Stimulated activated CD4-positive, alpha-beta T cell treated with anti-CD3 and anti-CD28 coated beads, Interleukin-12 subunit alpha, Interleukin-12 subunit beta, amount 100 ng/mL, for 4 hours (primary cell): ENCODE measurements around the gene PNMT.
"Not testable (repeated sequence)": the region's sequence is repeated elsewhere in the genome, so short reads cannot be mapped to it uniquely, and the experiment has no call there.

ENCODE experiments used
- DNase-seq: peaks from one replicate; pipeline ENCODE4 v3.0.0-alpha.2; 2020

Gene PNMT

DNA sequence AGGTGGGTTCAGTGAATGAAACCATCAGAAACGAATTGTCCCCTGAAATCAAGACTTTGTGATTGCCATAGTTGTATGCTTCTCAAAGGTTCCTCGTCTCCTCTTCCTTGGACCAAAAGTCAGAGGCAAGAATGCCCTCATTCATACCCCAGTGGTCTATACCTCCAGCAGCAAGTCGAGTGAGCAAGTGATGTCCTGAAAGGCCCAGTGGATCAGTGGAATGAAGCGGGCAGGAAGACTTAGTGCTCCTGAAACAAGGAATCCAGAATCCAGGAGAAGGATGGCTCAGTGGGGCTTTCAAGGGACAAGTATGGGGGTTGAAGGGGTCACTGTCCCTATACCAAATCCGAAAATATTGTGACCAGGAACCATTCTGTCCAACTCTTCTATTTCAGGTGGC, 26.3 kb downstream of the PNMT start:
- DNase-seq, result no peak

GRCh38 chr17:39695089-39695474, 26.8 kb downstream of the PNMT start:
- no peak for DNase-seq

DNA sequence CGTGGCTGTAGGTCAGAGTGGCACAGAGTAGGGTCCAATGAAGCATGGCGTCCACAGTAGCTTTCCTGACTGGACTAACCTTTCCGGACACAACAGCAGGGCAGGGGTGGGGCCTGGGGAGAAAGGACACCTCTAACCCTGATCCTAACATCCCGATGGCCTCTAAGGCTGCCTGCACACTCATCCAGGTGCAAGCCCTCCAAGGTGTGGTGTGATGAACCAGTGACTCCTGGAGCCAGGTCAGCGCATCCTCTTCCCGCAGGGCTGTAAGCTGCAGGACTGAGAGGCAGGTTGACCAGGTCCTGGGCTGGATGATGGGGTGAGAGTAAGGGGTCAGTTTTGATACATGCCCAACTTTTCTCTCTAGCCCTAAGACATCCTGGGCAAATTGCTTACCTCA, 28.5 kb downstream of the PNMT start:
- no peak for DNase-seq

DNA sequence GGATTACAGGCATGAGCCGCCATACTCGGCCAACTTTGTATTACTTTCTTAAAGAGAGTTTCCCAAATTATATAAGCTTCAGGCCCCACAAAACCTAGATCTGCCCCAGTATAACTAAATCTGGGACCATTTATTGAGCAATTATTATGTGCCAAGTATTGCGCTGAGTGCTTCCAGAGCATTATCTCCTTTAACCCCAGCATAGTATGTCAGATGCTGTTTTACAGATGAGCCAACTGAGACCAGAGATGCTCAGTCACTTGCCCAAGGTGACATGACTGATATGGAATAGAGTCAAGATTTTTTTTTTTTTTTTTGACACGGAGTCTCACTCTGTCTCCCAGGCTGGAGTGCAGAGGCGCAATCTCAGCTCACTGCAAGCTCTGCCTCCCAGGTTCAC, 29.7 kb downstream of the PNMT start:
- no peak for DNase-seq

- not testable (repeated sequence) for DNase-seq
Measured at GRCh38 chr17:39699157-39699817, 31.0 kb downstream of the PNMT start.

GRCh38 chr17:39699818-39700147, 31.5 kb downstream of the PNMT start, which contains the start of gene ERBB2:
Gene ERBB2, plus strand, starts transcription at chr17:39700064. Its CDS starts 175 bp downstream, at chr17:39700239.
- DNase-seq, result no peak

DNA sequence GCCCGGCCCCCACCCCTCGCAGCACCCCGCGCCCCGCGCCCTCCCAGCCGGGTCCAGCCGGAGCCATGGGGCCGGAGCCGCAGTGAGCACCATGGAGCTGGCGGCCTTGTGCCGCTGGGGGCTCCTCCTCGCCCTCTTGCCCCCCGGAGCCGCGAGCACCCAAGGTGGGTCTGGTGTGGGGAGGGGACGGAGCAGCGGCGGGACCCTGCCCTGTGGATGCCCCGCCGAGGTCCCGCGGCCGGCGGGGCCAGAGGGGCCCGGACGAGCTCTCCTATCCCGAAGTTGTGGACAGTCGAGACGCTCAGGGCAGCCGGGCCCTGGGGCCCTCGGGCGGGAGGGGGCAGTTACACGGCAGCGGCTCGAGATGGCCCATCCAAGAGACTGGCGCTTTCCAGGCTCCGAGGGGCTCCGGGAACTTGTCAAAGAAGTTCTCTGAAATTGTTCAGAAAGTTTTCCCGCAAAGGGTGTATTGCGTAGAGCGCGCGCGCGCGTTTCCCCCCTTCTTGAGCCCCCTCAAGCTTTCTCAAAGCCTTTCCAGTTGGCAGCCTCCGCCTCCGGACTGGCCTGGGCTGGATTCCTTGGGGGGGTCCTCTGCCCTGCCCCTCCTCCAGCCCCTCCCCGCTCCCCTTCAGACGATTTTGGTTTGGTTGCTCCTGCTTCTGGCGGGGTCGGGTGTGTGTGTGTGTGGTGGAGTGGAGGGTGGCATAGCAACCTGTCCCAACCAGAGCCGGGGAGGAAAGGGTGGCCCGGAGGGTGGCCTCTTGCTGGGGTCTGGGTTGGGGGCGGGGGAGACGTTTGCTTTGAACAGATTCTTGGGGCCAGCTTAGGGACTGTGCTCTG, 32.1 kb downstream of the PNMT start:
- DNase-seq, result no peak

DNA sequence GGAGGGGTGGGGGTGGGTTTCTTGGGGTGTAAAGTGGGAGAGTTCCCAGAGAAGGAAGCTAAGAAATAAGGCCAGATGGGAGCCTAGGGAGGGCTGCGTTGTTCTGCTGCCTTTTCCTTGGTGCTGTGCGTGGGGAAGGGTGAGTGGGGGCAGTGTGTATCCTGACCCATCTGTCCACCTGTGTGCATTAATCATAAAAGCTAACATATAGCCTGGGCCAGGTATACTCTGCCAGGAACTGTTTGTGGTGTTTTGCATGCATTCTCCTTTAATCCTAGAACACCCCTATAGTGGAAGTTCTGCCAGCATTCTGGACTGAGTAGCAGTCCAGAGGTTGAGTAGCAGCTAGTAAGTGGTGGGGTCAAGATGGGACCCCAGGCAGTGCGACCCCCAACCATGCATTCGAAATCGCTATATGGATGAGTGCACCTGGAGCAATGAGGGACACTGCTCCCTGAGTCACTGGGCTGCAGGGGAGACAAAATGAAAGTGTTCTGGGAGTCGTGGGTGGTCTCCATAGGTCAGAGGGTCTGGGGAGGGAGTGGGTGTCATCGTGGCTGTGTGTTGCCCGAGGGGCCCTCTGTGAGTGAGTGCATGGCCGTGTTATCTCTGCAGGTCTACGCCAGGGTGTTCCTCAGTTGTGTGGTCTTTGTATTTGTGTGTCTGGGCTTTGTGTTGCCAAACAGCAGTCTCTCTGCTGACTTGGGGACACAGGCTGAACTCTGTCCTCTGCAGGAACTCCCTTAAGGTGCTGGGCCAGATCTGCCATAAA, 32.9 kb downstream of the PNMT start:
- DNase-seq, result no peak

DNA sequence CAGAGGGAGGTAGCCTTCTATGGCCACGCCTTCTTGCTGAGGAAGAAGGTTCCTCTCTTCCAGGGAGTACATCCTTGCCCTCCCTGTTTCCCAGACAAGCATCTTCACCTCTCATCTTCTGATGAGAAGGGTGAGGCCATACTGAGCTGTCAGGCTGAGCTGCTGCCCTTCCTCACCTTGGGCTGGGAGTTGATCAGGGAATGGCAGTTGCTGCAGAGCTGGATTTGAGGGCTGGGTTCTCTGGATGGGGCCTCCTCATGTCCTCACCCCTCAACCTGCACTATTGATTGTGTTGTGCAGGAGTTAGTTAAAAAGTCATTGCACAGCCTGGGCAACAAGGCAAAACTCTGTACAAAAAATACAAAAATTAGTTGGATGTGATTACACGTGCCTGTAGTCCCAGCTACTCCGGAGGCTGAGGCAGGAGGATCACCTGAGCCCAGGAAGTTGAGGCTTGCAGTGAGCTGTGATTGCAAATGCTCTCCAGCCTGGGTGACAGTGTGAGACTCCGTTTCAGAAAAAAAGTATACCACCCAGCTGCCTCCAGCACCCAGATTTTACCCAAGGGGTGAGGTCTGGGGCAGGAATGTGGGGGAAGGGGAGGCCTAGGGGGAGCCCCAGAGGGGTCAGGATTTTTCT, 33.6 kb downstream of the PNMT start:
- no peak for DNase-seq

DNA sequence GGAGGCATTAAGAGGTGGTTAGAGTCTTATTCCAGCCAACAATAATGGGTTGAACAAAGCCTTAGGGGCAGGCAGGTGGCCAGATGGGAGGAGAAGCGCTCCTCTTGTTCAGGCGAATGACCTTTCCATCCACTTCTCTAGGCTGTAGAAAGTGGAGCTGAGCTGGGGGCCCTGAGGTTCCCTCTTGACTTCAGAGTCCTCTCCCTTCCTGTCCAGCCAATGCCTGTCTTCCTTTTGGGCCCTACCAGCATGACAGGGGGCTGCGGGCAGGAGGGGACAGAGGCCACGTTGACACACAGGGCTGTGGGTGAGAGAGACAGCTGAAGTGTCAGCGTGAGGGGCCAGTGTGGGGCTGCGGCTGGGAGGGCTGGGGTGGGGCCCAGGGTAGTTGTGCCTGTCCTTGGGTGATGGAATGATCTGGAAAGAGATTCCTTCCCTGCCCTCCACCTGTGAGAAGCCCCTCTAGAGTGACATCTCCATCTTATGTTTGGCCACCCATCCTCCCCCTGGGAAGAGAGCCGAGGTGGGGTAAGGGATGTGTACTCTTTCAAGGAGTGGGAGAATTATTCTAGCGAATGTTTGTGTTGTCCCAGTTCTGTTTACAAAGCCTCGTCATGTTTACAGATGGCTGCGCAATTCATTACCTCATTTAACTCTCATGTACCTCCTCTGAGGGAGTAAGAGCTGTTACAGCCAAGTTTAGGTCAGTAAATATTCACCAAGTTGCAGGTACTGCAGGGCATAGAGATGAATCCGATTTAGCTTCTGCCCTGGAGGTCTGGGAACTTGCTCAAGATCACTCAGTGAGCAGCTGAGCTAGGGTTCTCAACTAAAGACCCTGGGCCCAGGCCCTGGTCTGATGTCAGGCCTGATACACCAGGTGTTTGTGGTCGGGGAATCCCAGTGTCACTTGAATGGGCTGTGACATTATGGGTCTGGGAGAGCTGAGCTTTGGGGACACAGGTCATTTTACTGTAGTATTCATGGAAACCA, 34.9 kb downstream of the PNMT start:
- no peak for DNase-seq

DNA sequence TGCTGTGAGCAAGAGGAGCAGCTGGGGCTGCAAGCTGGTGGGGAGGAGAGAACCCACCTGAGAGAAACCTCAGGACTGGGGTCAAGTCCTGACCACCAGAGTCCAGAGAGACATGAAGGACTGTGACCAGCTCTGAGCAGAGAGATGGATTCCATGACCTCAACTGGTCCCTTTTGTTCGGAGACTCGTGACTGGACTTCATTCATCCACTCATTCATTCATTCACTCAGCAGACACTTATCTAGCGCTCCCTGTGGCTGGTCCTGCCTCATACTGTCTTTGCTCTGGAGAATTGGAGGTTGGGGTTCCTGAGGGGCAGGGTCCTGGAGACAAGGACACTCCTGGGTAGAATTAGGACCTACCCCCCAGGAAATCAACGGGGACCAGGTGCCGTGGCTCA, 35.7 kb downstream of the PNMT start:
- DNase-seq, result no peak

- DNase-seq, result no peak
Measured at GRCh38 chr17:39704821-39705551, 36.7 kb downstream of the PNMT start.

DNA sequence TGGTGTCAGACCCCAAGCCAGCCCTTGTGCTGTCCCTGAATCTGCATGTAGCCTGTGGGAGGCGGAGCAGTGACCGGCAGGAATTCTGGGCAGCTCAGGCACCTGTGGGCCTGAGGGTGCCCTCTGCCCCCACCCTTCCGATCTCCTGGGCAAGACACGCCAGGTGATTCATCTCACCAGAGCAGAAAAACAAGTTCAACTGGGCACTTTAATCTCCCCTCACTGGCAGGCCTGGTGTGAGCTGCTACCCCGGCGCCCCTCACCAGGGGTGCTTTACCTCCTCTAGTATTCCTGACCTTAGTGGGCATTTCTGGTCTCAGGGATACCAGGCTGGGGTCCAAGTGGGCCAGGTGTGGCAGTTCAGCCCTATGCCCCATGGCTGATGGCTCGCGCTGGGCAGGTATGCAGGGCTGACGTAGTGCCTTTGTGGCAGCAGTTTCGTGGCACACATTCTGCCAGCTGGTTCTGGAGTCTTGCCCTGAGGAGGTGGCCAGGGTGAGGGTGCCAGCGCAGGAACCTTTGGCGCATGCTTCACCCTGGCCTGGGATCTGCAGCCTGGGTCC, 37.6 kb downstream of the PNMT start:
- no peak for DNase-seq

- no peak for DNase-seq
Measured at GRCh38 chr17:39706383-39706782, 38.1 kb downstream of the PNMT start.

- DNase-seq, result no peak
Measured at GRCh38 chr17:39706921-39707337, 38.7 kb downstream of the PNMT start.

GRCh38 chr17:39709319-39709997, 41.2 kb downstream of the PNMT start:
- no peak for DNase-seq

GRCh38 chr17:39709998-39710964, 42.0 kb downstream of the PNMT start:
- no peak for DNase-seq

GRCh38 chr17:39711071-39711470, 42.8 kb downstream of the PNMT start:
- not testable (repeated sequence) for DNase-seq

DNA sequence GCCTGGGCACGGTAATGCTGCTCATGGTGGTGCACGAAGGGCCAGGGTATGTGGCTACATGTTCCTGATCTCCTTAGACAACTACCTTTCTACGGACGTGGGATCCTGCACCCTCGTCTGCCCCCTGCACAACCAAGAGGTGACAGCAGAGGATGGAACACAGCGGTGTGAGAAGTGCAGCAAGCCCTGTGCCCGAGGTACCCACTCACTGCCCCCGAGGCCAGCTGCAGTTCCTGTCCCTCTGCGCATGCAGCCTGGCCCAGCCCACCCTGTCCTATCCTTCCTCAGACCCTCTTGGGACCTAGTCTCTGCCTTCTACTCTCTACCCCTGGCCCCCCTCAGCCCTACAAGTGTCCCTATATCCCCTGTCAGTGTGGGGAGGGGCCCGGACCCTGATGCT, 43.6 kb downstream of the PNMT start:
- no peak for DNase-seq
